ENCODE measurements around the gene SERPINA5. TPM values are rescaled to one million over a fixed set of nuclear protein-coding genes. Genes with fewer than 3 reads are reported as not detected.

The SERPINA5 gene
- total and polyA plus RNA-seq, 10 of the 15 experiments (the other 5 are each of a cell fraction or from before 2014, with no cell fraction given) = 0.90 TPM; not detected in 9

DNA sequence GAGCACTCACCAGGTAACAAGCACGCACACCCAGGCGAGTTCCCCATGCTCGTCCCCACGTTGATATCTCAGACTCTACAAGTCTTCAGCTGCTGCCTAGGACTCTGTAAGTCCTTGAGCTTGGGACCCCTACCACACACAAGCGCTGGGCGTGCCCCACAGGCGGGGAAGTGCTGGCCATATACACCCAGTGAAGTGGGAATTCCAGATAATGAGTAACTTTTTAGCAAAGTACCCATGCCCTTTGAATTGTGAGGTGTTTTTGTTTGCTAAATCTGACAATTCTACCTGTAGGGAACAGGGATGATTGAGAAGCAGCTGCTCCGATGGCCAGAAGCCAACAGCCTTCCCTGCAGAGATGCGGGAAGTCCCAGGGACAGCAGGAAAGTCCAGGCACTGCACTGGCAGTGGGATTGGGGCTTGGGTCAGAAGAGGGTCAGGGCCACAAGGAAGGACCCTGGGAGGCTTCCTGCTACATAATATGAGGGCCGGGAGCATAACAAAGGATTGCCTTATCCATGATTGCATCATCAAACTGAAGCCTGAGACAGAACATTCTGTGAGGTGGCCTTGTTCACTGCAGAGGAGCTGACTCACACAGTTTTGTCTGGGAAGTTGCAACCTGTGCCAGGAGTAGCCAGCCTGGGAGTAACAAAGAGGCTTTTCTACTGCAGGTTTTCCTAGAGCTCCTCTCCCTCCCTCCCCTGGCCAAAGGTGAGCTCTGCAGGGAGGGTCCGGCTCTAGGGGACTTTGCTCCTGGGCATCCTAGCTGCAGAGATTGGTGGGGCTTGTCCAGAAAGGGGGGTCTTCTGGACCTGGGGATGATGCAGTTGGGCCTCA is 17.8 kb downstream of the SERPINA5 start:
- DNase-seq (ENCODE audit: low read depth, low spot score) (no peak), FAIRE-seq (no peak), ATAC-seq (no peak)
- no peak overlapping the region for H3K4me3 ChIP-seq
- no peaks in the 10 kb centered on the region for H3K36me3 ChIP-seq (ENCODE audit: control insufficient read depth in 2 of 2, insufficient read depth in 2 of 2, low read length in 1 of 2)
- SMC1A ChIA-PET (ENCODE audit: uncharacterized antibody, unreplicated experiment) = no interaction called here
- H3K4me1 ChIP-seq (ENCODE audit: control insufficient read depth, insufficient read depth, low read length) = no peaks in the 10 kb centered on the region
- BruUV-seq (replicated peaks) = no TSS peak
- in situ Hi-C loops (cut with MboI) = no loop called here
- no peak overlapping the region for H3K4me2 ChIP-seq (ENCODE audit: control insufficient read depth, insufficient read depth)
- intact Hi-C loops (cut with micrococcal nuclease; ENCODE audit: unreplicated experiment) = no loop called here
- H3K9me3 ChIP-seq (replicated peaks; ENCODE audit: control insufficient read depth, insufficient read depth, low read length) = no peaks in the 10 kb centered on the region
- RAD21 ChIA-PET (ENCODE audit: unreplicated experiment) = no interaction called here
- H3K27ac ChIP-seq (ENCODE audit: control insufficient read depth, insufficient read depth) = no peak overlapping the region
- TF ChIP-seq ZNF274 (IDR thresholded peaks at IDR 0.05; ENCODE audit: insufficient read depth, insufficient read length) = no peak
- 30% methylated on average over 11 of the region's 11 CpGs for WGBS (ENCODE audit: insufficient coverage, insufficient replicate concordance, low lambda C conversion rate, missing lambda C conversion rate)
- no peaks in the 10 kb centered on the region for H3K79me2 ChIP-seq (ENCODE audit: control insufficient read depth, insufficient read depth, low read length)
- no peaks in the 10 kb centered on the region for H4K20me1 ChIP-seq (ENCODE audit: control insufficient read depth, insufficient read depth)
- no peaks in the 10 kb centered on the region; a peak in 2 of 4 replicates for H3K27me3 ChIP-seq (replicated peaks in 1 of 2; ENCODE audit: control insufficient read depth in 2 of 2, insufficient read depth in 2 of 2, low read length in 1 of 2)
- H2AFZ ChIP-seq (ENCODE audit: control insufficient read depth, low read depth, low read length) = no peak overlapping the region
- CTCF ChIA-PET = interaction anchor here (0.6 kb wide), 1 partner anchor 1012 kb away, joined by 3 read pairs; no protein-coding TSS in a partner anchor
- H3K9ac ChIP-seq (ENCODE audit: control insufficient read depth, insufficient read depth, low read length) = no peak overlapping the region
- POLR2A ChIA-PET = no interaction called here

DNA sequence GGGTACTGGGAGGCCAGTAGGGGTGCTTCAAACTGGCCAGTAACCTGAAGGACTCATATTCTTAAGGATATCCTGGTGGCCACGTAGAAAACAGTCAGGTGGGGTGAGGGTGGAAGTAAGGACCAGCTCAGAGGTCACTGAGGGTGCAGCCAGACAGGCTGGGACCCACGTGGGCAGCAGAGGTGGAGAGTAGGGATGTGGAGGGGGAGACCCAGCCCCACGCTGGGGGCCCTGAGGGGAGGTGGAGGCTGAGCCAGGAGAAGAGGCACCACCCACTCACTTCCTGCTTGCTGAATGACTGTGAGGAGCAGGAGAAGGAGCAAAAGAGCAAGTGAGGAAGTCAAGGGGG is 18.4 kb downstream of the SERPINA5 start:
- no peaks in the 10 kb centered on the region for H4K20me1 ChIP-seq (ENCODE audit: control insufficient read depth, insufficient read depth)
- H3K4me1 ChIP-seq (ENCODE audit: control insufficient read depth, insufficient read depth, low read length) = no peaks in the 10 kb centered on the region
- POLR2A ChIA-PET = no interaction called here
- CTCF ChIA-PET = no interaction called here
- H3K9me3 ChIP-seq (replicated peaks; ENCODE audit: control insufficient read depth, insufficient read depth, low read length) = no peaks in the 10 kb centered on the region
- FAIRE-seq (no peak), ATAC-seq (no peak), DNase-seq (ENCODE audit: low read depth, low spot score) (no peak)
- H3K27ac ChIP-seq (ENCODE audit: control insufficient read depth, insufficient read depth) = no peak overlapping the region
- RAD21 ChIA-PET (ENCODE audit: unreplicated experiment) = no interaction called here
- no peak overlapping the region for H3K4me3 ChIP-seq
- H3K4me2 ChIP-seq (ENCODE audit: control insufficient read depth, insufficient read depth) = no peak overlapping the region
- H3K9ac ChIP-seq (ENCODE audit: control insufficient read depth, insufficient read depth, low read length) = no peak overlapping the region
- no TSS peak for BruUV-seq (replicated peaks)
- SMC1A ChIA-PET (ENCODE audit: uncharacterized antibody, unreplicated experiment) = no interaction called here
- intact Hi-C loops (cut with micrococcal nuclease; ENCODE audit: unreplicated experiment) = no loop called here
- H3K27me3 ChIP-seq (replicated peaks in 1 of 2; ENCODE audit: control insufficient read depth in 2 of 2, insufficient read depth in 2 of 2, low read length in 1 of 2) = no peaks in the 10 kb centered on the region; a peak in 2 of 4 replicates
- no peaks in the 10 kb centered on the region for H3K36me3 ChIP-seq (ENCODE audit: control insufficient read depth in 2 of 2, insufficient read depth in 2 of 2, low read length in 1 of 2)
- H2AFZ ChIP-seq (ENCODE audit: control insufficient read depth, low read depth, low read length) = no peak overlapping the region
- in situ Hi-C loops (cut with MboI) = no loop called here
- no peak for TF ChIP-seq TARDBP (IDR thresholded peaks at IDR 0.05; ENCODE audit: borderline replicate concordance)
- no peak for TF ChIP-seq TCF3 (IDR thresholded peaks at IDR 0.05; ENCODE audit: borderline replicate concordance, insufficient read depth, low read depth, low read length)
- no peak for TF ChIP-seq KLF5 (IDR thresholded peaks at IDR 0.05; ENCODE audit: partially characterized antibody)
- TF ChIP-seq ZNF274 (IDR thresholded peaks at IDR 0.05; ENCODE audit: insufficient read depth, insufficient read length) = no peak
- no peak for TF ChIP-seq ZNF622 (IDR thresholded peaks at IDR 0.05)
- TF ChIP-seq HDAC2 (IDR thresholded peaks at IDR 0.05) = no peak
- TF ChIP-seq PAX5 (IDR thresholded peaks at IDR 0.05; ENCODE audit: borderline replicate concordance, low read depth, low read length) = no peak
- TF ChIP-seq SREBF2 (IDR thresholded peaks at IDR 0.05; ENCODE audit: low read length) = no peak
- no peak for TF ChIP-seq ESRRA (IDR thresholded peaks at IDR 0.05; ENCODE audit: low read length)
- TF ChIP-seq, protein P1, sequence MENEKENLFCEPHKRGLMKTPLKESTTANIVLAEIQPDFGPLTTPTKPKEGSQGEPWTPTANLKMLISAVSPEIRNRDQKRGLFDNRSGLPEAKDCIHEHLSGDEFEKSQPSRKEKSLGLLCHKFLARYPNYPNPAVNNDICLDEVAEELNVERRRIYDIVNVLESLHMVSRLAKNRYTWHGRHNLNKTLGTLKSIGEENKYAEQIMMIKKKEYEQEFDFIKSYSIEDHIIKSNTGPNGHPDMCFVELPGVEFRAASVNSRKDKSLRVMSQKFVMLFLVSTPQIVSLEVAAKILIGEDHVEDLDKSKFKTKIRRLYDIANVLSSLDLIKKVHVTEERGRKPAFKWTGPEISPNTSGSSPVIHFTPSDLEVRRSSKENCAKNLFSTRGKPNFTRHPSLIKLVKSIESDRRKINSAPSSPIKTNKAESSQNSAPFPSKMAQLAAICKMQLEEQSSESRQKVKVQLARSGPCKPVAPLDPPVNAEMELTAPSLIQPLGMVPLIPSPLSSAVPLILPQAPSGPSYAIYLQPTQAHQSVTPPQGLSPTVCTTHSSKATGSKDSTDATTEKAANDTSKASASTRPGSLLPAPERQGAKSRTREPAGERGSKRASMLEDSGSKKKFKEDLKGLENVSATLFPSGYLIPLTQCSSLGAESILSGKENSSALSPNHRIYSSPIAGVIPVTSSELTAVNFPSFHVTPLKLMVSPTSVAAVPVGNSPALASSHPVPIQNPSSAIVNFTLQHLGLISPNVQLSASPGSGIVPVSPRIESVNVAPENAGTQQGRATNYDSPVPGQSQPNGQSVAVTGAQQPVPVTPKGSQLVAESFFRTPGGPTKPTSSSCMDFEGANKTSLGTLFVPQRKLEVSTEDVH (IDR thresholded peaks at IDR 0.05; ENCODE audit: low read depth, partially characterized antibody) = no peak
- TF ChIP-seq BACH1 (IDR thresholded peaks at IDR 0.05; ENCODE audit: borderline replicate concordance) = no peak
- no peak for TF ChIP-seq BHLHE40 (IDR thresholded peaks at IDR 0.05; ENCODE audit: borderline replicate concordance in 1 of 2, low read depth in 2 of 2, low read length in 1 of 2)
- TF ChIP-seq SREBF1 (IDR thresholded peaks at IDR 0.05; ENCODE audit: low read length) = no peak
- TF ChIP-seq BRCA1 (IDR thresholded peaks at IDR 0.05; ENCODE audit: low read depth, low read length) = no peak
- TF ChIP-seq CREB1 (IDR thresholded peaks at IDR 0.05; ENCODE audit: low read depth) = no peak
- no peak for TF ChIP-seq FOXK2 (IDR thresholded peaks at IDR 0.05)
- no peak for TF ChIP-seq BCL11A (IDR thresholded peaks at IDR 0.05; ENCODE audit: low read depth, low read length)
- no peak for TF ChIP-seq POLR2AphosphoS2 (IDR thresholded peaks at IDR 0.05; ENCODE audit: low read depth, low read length)
- WGBS (ENCODE audit: insufficient coverage, insufficient replicate concordance, low lambda C conversion rate, missing lambda C conversion rate) = 2% methylated on average over 3 of the region's 3 CpGs
- no peaks in the 10 kb centered on the region for H3K79me2 ChIP-seq (ENCODE audit: control insufficient read depth, insufficient read depth, low read length)
